Measurements from ENCODE around the gene GPR155.

The GPR155 gene

DNA sequence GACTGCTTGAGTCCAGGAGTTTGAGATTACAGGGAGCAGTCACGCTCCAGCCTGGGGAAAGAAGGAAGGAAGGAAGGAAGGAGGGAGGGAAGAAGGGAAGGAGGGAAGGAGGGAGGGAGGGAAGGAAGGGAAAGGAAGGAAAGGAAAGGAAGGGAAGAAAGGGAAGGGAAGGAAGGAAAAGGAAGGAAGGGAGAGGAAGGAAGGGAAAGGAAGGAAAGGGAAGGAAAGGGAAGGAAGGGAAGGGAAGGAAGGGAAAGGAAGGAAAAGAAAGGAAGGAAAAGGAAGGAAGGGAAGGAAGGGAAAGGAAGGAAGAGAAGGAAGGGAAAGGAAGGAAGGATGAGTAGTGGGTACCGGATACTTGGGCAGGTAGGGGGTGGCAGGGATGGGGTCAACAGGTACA, 32.3 kb downstream of the GPR155 start:
- Histone ChIP-seq H3K79me2 (ENCODE audit: insufficient read depth, low read length) (no peaks in the 10 kb centered on the region), H3K27me3 (ENCODE audit: insufficient read depth, low read length, poor library complexity, severe bottlenecking) (no peaks in the 10 kb centered on the region), H4K20me1 (ENCODE audit: insufficient read depth, low read length, poor library complexity, severe bottlenecking) (no peaks in the 10 kb centered on the region), H2AFZ (ENCODE audit: low read length) (no peak overlapping the region), H3K4me3 (ENCODE audit: low read length, poor library complexity, severe bottlenecking) (no peak overlapping the region), H3K36me3 (ENCODE audit: insufficient read depth, low read length) (no peaks in the 10 kb centered on the region), H3K4me1 (ENCODE audit: insufficient read depth, low read length, poor library complexity, severe bottlenecking) (no peaks in the 10 kb centered on the region), H3K4me2 (ENCODE audit: low read depth, low read length, poor library complexity, severe bottlenecking) (no peak overlapping the region), H3F3A (ENCODE audit: low read depth) (no peaks in the 10 kb centered on the region), H3K9ac (ENCODE audit: low read depth, low read length, poor library complexity, severe bottlenecking) (no peak overlapping the region), H3K9me3 (ENCODE audit: insufficient read depth, low read depth, low read length) (no peaks in the 10 kb centered on the region), H3K9me2 (replicated peaks; ENCODE audit: low read depth, low read length) (no peaks in the 10 kb centered on the region)
- no peak for TF ChIP-seq EZH2phosphoT487 (IDR thresholded peaks at IDR 0.05; ENCODE audit: borderline replicate concordance)
- TF ChIP-seq, protein P1, sequence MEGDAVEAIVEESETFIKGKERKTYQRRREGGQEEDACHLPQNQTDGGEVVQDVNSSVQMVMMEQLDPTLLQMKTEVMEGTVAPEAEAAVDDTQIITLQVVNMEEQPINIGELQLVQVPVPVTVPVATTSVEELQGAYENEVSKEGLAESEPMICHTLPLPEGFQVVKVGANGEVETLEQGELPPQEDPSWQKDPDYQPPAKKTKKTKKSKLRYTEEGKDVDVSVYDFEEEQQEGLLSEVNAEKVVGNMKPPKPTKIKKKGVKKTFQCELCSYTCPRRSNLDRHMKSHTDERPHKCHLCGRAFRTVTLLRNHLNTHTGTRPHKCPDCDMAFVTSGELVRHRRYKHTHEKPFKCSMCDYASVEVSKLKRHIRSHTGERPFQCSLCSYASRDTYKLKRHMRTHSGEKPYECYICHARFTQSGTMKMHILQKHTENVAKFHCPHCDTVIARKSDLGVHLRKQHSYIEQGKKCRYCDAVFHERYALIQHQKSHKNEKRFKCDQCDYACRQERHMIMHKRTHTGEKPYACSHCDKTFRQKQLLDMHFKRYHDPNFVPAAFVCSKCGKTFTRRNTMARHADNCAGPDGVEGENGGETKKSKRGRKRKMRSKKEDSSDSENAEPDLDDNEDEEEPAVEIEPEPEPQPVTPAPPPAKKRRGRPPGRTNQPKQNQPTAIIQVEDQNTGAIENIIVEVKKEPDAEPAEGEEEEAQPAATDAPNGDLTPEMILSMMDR (conservative IDR thresholded peaks at IDR 0.05; ENCODE audit: low read length) = no peak

DNA sequence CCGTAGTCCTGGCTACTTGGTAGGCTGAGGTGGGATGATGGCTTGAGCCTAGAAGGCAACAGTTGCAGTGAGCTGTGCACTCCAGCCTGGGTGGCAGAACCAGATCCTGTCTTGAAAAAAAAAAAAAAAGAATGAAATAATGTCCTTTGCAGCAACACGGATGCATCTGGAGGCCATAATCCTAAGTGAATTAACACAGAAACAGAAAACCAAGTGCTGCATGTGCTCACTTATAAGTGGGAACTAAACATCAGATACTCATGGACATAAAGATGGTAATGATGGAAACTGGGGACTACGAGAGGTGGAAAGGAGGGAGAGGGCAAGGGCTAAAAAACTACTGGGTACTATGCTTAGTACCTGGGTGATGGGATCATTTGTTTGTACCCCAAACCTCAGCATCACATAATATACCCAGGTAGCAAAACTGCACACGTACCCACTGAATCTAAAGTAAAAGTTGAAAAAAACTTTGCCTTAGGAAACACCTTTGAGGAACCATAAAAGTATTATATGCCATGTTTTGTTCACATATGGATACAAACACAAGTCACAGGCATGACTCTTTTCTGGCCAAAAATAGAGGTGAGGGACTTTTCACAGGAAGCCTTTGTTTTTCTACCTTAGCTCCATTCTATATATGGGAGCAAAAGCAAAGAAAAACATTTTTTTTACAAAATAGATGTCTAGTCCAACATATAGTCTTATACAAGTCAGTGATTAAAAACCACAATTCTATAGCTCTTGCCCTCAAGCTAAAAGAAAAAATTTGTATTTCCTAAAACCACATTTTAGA, 36.6 kb downstream of the GPR155 start:
- H3F3A ChIP-seq (ENCODE audit: low read depth) = no peaks in the 10 kb centered on the region
- no peaks in the 10 kb centered on the region for H3K9me3 ChIP-seq (ENCODE audit: insufficient read depth, low read depth, low read length)
- H3K27me3 ChIP-seq (ENCODE audit: insufficient read depth, low read length, poor library complexity, severe bottlenecking) = no peaks in the 10 kb centered on the region
- no peak overlapping the region for H3K4me2 ChIP-seq (ENCODE audit: low read depth, low read length, poor library complexity, severe bottlenecking)
- H4K20me1 ChIP-seq (ENCODE audit: insufficient read depth, low read length, poor library complexity, severe bottlenecking) = no peaks in the 10 kb centered on the region
- H2AFZ ChIP-seq (ENCODE audit: low read length) = no peak overlapping the region
- no peaks in the 10 kb centered on the region for H3K36me3 ChIP-seq (ENCODE audit: insufficient read depth, low read length)
- no peaks in the 10 kb centered on the region for H3K4me1 ChIP-seq (ENCODE audit: insufficient read depth, low read length, poor library complexity, severe bottlenecking)
- H3K4me3 ChIP-seq (ENCODE audit: low read length, poor library complexity, severe bottlenecking) = no peak overlapping the region
- H3K9me2 ChIP-seq (replicated peaks; ENCODE audit: low read depth, low read length) = no peaks in the 10 kb centered on the region
- no peaks in the 10 kb centered on the region for H3K79me2 ChIP-seq (ENCODE audit: insufficient read depth, low read length)
- no peak for TF ChIP-seq EZH2phosphoT487 (IDR thresholded peaks at IDR 0.05; ENCODE audit: borderline replicate concordance)
- TF ChIP-seq, protein P1 (conservative IDR thresholded peaks at IDR 0.05; ENCODE audit: low read length) = no peak
- H3K9ac ChIP-seq (ENCODE audit: low read depth, low read length, poor library complexity, severe bottlenecking) = no peak overlapping the region

DNA sequence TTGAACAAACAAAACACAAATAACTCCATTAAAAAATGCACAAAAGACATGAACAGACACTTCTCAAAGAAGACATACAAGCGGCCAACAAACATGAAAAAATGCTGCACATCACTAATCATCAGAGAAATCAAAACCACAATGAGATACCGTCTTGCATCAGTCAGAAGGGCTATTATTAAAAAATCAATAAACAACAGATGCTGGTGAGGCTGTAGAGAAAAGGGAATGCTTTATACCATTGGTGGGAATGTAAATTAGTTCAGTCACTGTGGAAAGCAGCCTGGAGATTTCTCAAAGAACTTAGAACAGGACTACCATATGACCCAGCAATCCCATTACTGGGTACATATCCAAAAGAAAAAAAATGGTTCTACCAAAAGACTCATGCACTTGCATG, 37.8 kb downstream of the GPR155 start:
- no peaks in the 10 kb centered on the region for H3F3A ChIP-seq (ENCODE audit: low read depth)
- H2AFZ ChIP-seq (ENCODE audit: low read length) = no peak overlapping the region
- no peak overlapping the region for H3K9ac ChIP-seq (ENCODE audit: low read depth, low read length, poor library complexity, severe bottlenecking)
- H3K4me2 ChIP-seq (ENCODE audit: low read depth, low read length, poor library complexity, severe bottlenecking) = no peak overlapping the region
- no peaks in the 10 kb centered on the region for H3K36me3 ChIP-seq (ENCODE audit: insufficient read depth, low read length)
- H4K20me1 ChIP-seq (ENCODE audit: insufficient read depth, low read length, poor library complexity, severe bottlenecking) = no peaks in the 10 kb centered on the region
- no peaks in the 10 kb centered on the region for H3K9me3 ChIP-seq (ENCODE audit: insufficient read depth, low read depth, low read length)
- H3K79me2 ChIP-seq (ENCODE audit: insufficient read depth, low read length) = no peaks in the 10 kb centered on the region
- no peaks in the 10 kb centered on the region for H3K9me2 ChIP-seq (replicated peaks; ENCODE audit: low read depth, low read length)
- H3K4me1 ChIP-seq (ENCODE audit: insufficient read depth, low read length, poor library complexity, severe bottlenecking) = no peaks in the 10 kb centered on the region
- no peak overlapping the region for H3K4me3 ChIP-seq (ENCODE audit: low read length, poor library complexity, severe bottlenecking)
- H3K27me3 ChIP-seq (ENCODE audit: insufficient read depth, low read length, poor library complexity, severe bottlenecking) = no peaks in the 10 kb centered on the region
- no peak for TF ChIP-seq EZH2phosphoT487 (IDR thresholded peaks at IDR 0.05; ENCODE audit: borderline replicate concordance)
- TF ChIP-seq, protein P1 (conservative IDR thresholded peaks at IDR 0.05; ENCODE audit: low read length) = no peak

Measured in Loucy (cell line).